ENCODE data around the gene PIEZO1. TPM values are rescaled to one million over a fixed set of nuclear protein-coding genes. Genes with fewer than 3 reads are reported as not detected.

PIEZO1 gene
- total RNA-seq, 2 donors from 2014 or later, result 84.1 to 97.0 TPM

DNA sequence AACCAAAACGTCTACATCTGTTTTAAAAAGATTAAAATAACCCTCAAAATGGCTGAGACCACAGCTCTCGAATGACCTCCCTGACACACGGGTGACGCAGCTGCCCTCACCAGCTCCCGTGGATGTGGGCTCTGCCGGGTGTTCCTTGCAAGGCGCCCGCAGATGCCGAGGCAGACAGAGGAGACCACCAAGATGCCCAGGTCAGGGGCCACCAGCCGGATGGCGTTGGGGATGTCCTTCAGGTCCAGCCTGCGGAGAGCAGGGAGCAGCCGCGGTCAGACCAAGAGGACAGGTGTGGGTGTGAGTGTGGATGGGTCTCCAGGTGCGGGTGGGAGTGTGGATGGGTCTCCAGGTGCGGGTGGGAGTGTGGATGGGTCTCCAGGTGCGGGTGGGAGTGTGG is 43.7 kb downstream of the PIEZO1 start:
- no peaks in the 10 kb centered on the region for H3K27me3 Mint-ChIP-seq (ENCODE audit: insufficient read depth)
- H3K4me3 Mint-ChIP-seq, result no peak overlapping the region
- no peaks in the 10 kb centered on the region for H3K36me3 ChIP-seq (ENCODE audit: control insufficient read depth, insufficient read depth, low read length)
- H3K9me3 ChIP-seq (ENCODE audit: control insufficient read depth, low read length), result no peaks in the 10 kb centered on the region
- TF ChIP-seq, protein P1, sequence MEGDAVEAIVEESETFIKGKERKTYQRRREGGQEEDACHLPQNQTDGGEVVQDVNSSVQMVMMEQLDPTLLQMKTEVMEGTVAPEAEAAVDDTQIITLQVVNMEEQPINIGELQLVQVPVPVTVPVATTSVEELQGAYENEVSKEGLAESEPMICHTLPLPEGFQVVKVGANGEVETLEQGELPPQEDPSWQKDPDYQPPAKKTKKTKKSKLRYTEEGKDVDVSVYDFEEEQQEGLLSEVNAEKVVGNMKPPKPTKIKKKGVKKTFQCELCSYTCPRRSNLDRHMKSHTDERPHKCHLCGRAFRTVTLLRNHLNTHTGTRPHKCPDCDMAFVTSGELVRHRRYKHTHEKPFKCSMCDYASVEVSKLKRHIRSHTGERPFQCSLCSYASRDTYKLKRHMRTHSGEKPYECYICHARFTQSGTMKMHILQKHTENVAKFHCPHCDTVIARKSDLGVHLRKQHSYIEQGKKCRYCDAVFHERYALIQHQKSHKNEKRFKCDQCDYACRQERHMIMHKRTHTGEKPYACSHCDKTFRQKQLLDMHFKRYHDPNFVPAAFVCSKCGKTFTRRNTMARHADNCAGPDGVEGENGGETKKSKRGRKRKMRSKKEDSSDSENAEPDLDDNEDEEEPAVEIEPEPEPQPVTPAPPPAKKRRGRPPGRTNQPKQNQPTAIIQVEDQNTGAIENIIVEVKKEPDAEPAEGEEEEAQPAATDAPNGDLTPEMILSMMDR (conservative IDR thresholded peaks at IDR 0.05), result no peak
- H3K4me1 Mint-ChIP-seq, result no peaks in the 10 kb centered on the region
- no peak overlapping the region for H3K9ac ChIP-seq (ENCODE audit: extremely low read depth, low read length, poor library complexity, severe bottlenecking)
- no peaks in the 10 kb centered on the region for H3K4me1 ChIP-seq (ENCODE audit: control insufficient read depth, insufficient read depth, low read length)
- no peak overlapping the region for H3K27ac Mint-ChIP-seq
- no peaks in the 10 kb centered on the region for H3K36me3 Mint-ChIP-seq (ENCODE audit: low read depth)
- WGBS, 2 experiments (ENCODE audit: insufficient coverage in 1 of 2, insufficient read length in 1 of 2), result 92 to 97% methylated on average over 13 to 15 of the region's 17 CpGs
- H3K27ac ChIP-seq (ENCODE audit: low read depth, low read length), result no peak overlapping the region
- H3K9me3 Mint-ChIP-seq, result no peaks in the 10 kb centered on the region
- DNase-seq, result no peak
- H3K4me3 ChIP-seq (ENCODE audit: low read length), result no peak overlapping the region
- no peaks in the 10 kb centered on the region for H3K27me3 ChIP-seq (ENCODE audit: control insufficient read depth, insufficient read depth, low read length, poor library complexity, severe bottlenecking)

DNA sequence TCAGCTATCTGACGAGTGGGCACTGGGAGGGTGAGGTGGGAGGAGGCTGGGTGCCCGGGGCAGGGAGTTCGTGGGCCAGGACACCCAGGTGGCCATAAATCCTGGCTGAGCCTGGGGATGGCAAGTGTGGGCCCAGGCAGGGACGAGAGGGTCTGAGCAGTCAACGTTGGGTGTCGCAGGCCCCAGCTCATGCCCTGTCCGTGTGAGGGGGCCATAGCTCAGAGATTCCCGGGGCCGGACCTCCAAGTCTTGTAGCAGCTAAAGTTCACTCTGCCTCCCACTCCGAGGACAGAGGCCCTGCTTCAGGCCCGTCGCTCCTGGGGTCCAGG is 44.3 kb downstream of the PIEZO1 start:
- Mint-ChIP-seq H3K27ac (no peak overlapping the region), H3K9me3 (no peaks in the 10 kb centered on the region), H3K36me3 (ENCODE audit: low read depth) (no peaks in the 10 kb centered on the region), H3K27me3 (ENCODE audit: insufficient read depth) (no peaks in the 10 kb centered on the region), H3K4me3 (no peak overlapping the region), H3K4me1 (no peaks in the 10 kb centered on the region)
- TF ChIP-seq, protein P1 (conservative IDR thresholded peaks at IDR 0.05), result no peak
- no peaks in the 10 kb centered on the region for H3K27me3 ChIP-seq (ENCODE audit: control insufficient read depth, insufficient read depth, low read length, poor library complexity, severe bottlenecking)
- no peaks in the 10 kb centered on the region for H3K9me3 ChIP-seq (ENCODE audit: control insufficient read depth, low read length)
- no peak overlapping the region for H3K27ac ChIP-seq (ENCODE audit: low read depth, low read length)
- no peak overlapping the region for H3K4me3 ChIP-seq (ENCODE audit: low read length)
- no peaks in the 10 kb centered on the region for H3K4me1 ChIP-seq (ENCODE audit: control insufficient read depth, insufficient read depth, low read length)
- 95 to 96% methylated on average over 12 of the region's 12 CpGs for WGBS, 2 experiments (ENCODE audit: insufficient coverage in 1 of 2, insufficient read length in 1 of 2)
- no peak for DNase-seq
- peaks cover 4% of the 10 kb centered on the region for H3K36me3 ChIP-seq (ENCODE audit: control insufficient read depth, insufficient read depth, low read length)
- H3K9ac ChIP-seq (ENCODE audit: extremely low read depth, low read length, poor library complexity, severe bottlenecking), result no peak overlapping the region

DNA sequence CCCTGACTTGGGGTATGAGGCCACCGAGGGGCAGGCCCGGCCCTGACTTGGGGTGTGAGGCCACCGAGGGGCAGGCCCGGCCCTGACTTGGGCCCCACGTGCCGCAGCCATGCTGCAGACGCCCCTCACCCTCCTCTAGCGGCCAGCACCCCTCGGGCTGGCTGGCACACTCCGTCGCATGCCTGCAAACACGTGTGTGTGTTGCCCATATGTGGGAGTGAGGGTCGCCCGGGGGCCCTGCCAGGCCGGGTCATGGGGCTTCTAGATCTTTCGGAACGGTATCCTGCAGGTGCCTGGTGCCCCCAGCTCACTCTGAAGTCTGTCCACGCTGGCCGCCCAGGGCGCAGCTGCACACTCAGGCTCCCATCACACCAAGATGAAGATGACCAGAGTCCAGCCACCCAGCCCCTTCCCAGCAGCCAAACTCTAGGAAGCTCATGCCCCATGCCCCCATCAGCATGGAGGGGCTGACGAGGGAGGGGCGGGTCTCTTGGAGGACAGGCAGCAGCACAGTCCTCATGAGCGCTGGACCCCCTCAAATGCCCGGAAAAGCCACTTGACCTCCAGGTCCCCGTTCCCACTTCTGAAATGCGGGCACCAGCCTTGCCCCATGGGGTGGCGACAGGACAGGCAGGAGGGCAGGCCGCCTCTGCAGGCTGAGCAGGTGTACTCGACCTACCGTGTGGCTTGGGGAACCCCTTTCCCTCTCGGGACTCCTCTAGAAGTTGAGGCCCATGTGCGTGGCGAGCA is 44.9 kb downstream of the PIEZO1 start:
- H3K4me1 Mint-ChIP-seq, result no peaks in the 10 kb centered on the region
- no peak overlapping the region for H3K9ac ChIP-seq (ENCODE audit: extremely low read depth, low read length, poor library complexity, severe bottlenecking)
- peaks cover 1% of the 10 kb centered on the region for H3K36me3 Mint-ChIP-seq (ENCODE audit: low read depth)

More for the DNA sequence above, 44.9 kb downstream of the PIEZO1 start:
- H3K27ac ChIP-seq (ENCODE audit: low read depth, low read length), result no peak overlapping the region
- TF ChIP-seq, protein P1 (conservative IDR thresholded peaks at IDR 0.05), result no peak
- Mint-ChIP-seq H3K27ac (no peak overlapping the region), H3K4me3 (no peak overlapping the region), H3K27me3 (ENCODE audit: insufficient read depth) (no peaks in the 10 kb centered on the region), H3K9me3 (no peaks in the 10 kb centered on the region)
- H3K27me3 ChIP-seq (ENCODE audit: control insufficient read depth, insufficient read depth, low read length, poor library complexity, severe bottlenecking), result no peaks in the 10 kb centered on the region
- WGBS, 2 experiments (ENCODE audit: insufficient coverage in 1 of 2, insufficient read length in 1 of 2), result 90 to 95% methylated on average over 24 to 33 of the region's 33 CpGs
- DNase-seq, result no peak
- H3K9me3 ChIP-seq (ENCODE audit: control insufficient read depth, low read length), result no peaks in the 10 kb centered on the region
- no peak overlapping the region for H3K4me3 ChIP-seq (ENCODE audit: low read length)
- H3K36me3 ChIP-seq (ENCODE audit: control insufficient read depth, insufficient read depth, low read length), result peaks cover 9% of the 10 kb centered on the region
- no peaks in the 10 kb centered on the region for H3K4me1 ChIP-seq (ENCODE audit: control insufficient read depth, insufficient read depth, low read length)

Measured in endodermal cell (in vitro differentiated cells).